ENCODE results near the gene FAR1.

- TF ChIP-seq, protein P1, sequence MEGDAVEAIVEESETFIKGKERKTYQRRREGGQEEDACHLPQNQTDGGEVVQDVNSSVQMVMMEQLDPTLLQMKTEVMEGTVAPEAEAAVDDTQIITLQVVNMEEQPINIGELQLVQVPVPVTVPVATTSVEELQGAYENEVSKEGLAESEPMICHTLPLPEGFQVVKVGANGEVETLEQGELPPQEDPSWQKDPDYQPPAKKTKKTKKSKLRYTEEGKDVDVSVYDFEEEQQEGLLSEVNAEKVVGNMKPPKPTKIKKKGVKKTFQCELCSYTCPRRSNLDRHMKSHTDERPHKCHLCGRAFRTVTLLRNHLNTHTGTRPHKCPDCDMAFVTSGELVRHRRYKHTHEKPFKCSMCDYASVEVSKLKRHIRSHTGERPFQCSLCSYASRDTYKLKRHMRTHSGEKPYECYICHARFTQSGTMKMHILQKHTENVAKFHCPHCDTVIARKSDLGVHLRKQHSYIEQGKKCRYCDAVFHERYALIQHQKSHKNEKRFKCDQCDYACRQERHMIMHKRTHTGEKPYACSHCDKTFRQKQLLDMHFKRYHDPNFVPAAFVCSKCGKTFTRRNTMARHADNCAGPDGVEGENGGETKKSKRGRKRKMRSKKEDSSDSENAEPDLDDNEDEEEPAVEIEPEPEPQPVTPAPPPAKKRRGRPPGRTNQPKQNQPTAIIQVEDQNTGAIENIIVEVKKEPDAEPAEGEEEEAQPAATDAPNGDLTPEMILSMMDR (IDR thresholded peaks at IDR 0.05): no peak
- TF ChIP-seq EP300 (IDR thresholded peaks at IDR 0.05) (no peak), POLR2A (IDR thresholded peaks at IDR 0.05) (no peak)
These were observed 1.8 kb upstream of the FAR1 start for GRCh38 chr11:13666708-13667107.
